K562 (cell line): ENCODE data around the gene PRR5. TPM values are rescaled to one million over a fixed set of nuclear protein-coding genes. Genes with fewer than 3 reads are reported as not detected.
A peak's percentile ranks its signal among the peaks of the same experiment; 100 is the strongest.

Experiments
- ATAC-seq: fragments of 200-7000 bp; cut with Tn5 transposase; 3 replicates; pipeline ENCODE4 v1.9.1; 2020; ENCODE audit warnings: moderate library complexity
- BruUV-seq: library from RNA; stranded (reverse); fragments of 400-500 nt; replicated peaks from 2 replicates; lab custom pipeline; 2021; lab: Mats Ljungman, UMichigan
- CTCF ChIA-PET: fragments of 300-600 bp; formaldehyde crosslinking; extraction: SDS; loops from one replicate; lab custom pipeline; 2021; ENCODE audit warnings: low intra/inter-chr PET ratio; lab: Yijun Ruan, JAX
- POLR2A ChIA-PET: fragments of 300-600, 350-650 bp; sonication (Branson Sonifier 250); formaldehyde crosslinking; extraction: SDS; loops from one replicate; lab custom pipeline; 2021; ENCODE audit warnings: antibody characterized with exemption, inconsistent platforms; lab: Yijun Ruan, JAX
- DNase-seq, 4 experiments: peaks; one replicate each; pipeline versions ENCODE4 v3.0.0 to v3.0.0-alpha.2; 2011 to 2018; ENCODE audit warnings: low spot score in 3 of 4, mixed read lengths in 3 of 4; ENCODE audit errors: extremely low read depth in 1 of 4
- FAIRE-seq: peaks from 2 replicates; lab custom pipeline; 2011; peaks lifted over from hg19 to GRCh38; lab: Jason Lieb, UNC
- H2AFZ ChIP-seq: 2 replicates; pipeline ENCODE4 v1.6.0; 2011; ENCODE audit warnings: low read depth, low read length, control low read depth, inconsistent platforms
- H3K27ac ChIP-seq: fragments of 200-600 bp; 3 replicates; pipeline ENCODE4 v1.8.0; 2011; ENCODE audit warnings: low read depth, mild to moderate bottlenecking, control low read depth, inconsistent platforms, low read length, moderate library complexity, mixed read lengths; ENCODE audit errors: extremely low read depth
- H3K27me3 ChIP-seq, 2 experiments: fragments of 300-600 bp in 1 of 2; 2 replicates in 1 of 2; 3 replicates in 1 of 2; pipeline versions ENCODE4 v1.6.0 to v1.8.0; 2011; ENCODE audit warnings: inconsistent platforms in 2 of 2, low read length in 2 of 2, mild to moderate bottlenecking in 1 of 2, mixed read lengths in 1 of 2, moderate library complexity in 1 of 2; ENCODE audit not compliant: control insufficient read depth in 2 of 2, insufficient read depth in 2 of 2
- H3K36me3 ChIP-seq: fragments of 300-600 bp; 3 replicates; pipeline ENCODE4 v1.8.0; 2011; ENCODE audit warnings: mild to moderate bottlenecking, low read length, inconsistent platforms; ENCODE audit not compliant: control insufficient read depth, insufficient read depth
- H3K4me1 ChIP-seq, 2 experiments: fragments of 200-600 bp in 1 of 2; replicated peaks in 1 of 2; 2 replicates in 1 of 2; 3 replicates in 1 of 2; pipeline versions ENCODE4 v1.5.1 to v1.8.0; 2011; ENCODE audit warnings: inconsistent platforms in 2 of 2, low read length in 2 of 2, mild to moderate bottlenecking in 1 of 2, mixed read lengths in 1 of 2, moderate library complexity in 1 of 2; ENCODE audit not compliant: control insufficient read depth in 2 of 2, insufficient read depth in 2 of 2
- H3K4me2 ChIP-seq: 2 replicates; pipeline ENCODE4 v1.6.1; 2011; ENCODE audit warnings: low read length, control low read depth, inconsistent platforms, mixed read lengths; ENCODE audit not compliant: insufficient read depth
- H3K4me3 ChIP-seq: fragments of 200-600 bp; sonication (generic), shearing (Covaris generic); 2 replicates; pipeline ENCODE4 v1.5.1; 2016; ENCODE audit warnings: control low read depth, inconsistent platforms
- H3K79me2 ChIP-seq: fragments of 200-600 bp; 3 replicates; pipeline ENCODE4 v1.8.0; 2011; ENCODE audit warnings: low read length, inconsistent platforms; ENCODE audit not compliant: control insufficient read depth, insufficient read depth
- H3K9ac ChIP-seq, 2 experiments: 2 replicates each; pipeline versions ENCODE4 v1.6.0 to v1.6.1; 2011; ENCODE audit warnings: low read depth in 2 of 2, low read length in 2 of 2, control low read depth in 1 of 2, inconsistent platforms in 1 of 2, mild to moderate bottlenecking in 1 of 2, mixed read lengths in 1 of 2; ENCODE audit not compliant: insufficient read depth in 1 of 2
- H3K9me1 ChIP-seq: one replicate; pipeline ENCODE4 v1.6.0; 2011; ENCODE audit warnings: inconsistent platforms, mild to moderate bottlenecking, low read length, moderate library complexity; ENCODE audit not compliant: control insufficient read depth, insufficient read depth
- H3K9me3 ChIP-seq: replicated peaks from 2 replicates; pipeline ENCODE4 v1.5.1; 2011; ENCODE audit warnings: low read depth, low read length, inconsistent platforms; ENCODE audit not compliant: control insufficient read depth, insufficient read depth
- H4K20me1 ChIP-seq: replicated peaks from 2 replicates; pipeline ENCODE4 v1.6.1; 2011; ENCODE audit warnings: low read length, inconsistent platforms, mixed read lengths; ENCODE audit not compliant: control insufficient read depth, insufficient read depth
- CBX1 ChIP-seq: sonication (generic); IDR thresholded peaks from 2 replicates; pipeline ENCODE4 v1.6.1; 2016; ENCODE audit warnings: antibody characterized with exemption, low read depth, mild to moderate bottlenecking
- CEBPB ChIP-seq: fragments of 450-650 bp; IDR thresholded peaks from 2 replicates; pipeline ENCODE4 v1.6.1; 2016; ENCODE audit warnings: missing genetic modification characterization, missing compliant biosample characterization
- JUN ChIP-seq, 2 experiments: sonication (generic) in 1 of 2; formaldehyde crosslinking in 1 of 2; IDR thresholded peaks; 2 replicates each; pipeline versions ENCODE4 v1.6.1 to v1.8.0; 2012 to 2022; ENCODE audit warnings: borderline replicate concordance in 2 of 2, mild to moderate bottlenecking in 2 of 2, improper control_type of control experiment in 1 of 2, low read depth in 1 of 2, low read length in 1 of 2, missing genetic modification reagents in 1 of 2
- PHB2 ChIP-seq: fragments of 450-650 bp; IDR thresholded peaks from 2 replicates; pipeline ENCODE4 v1.6.1; 2017; ENCODE audit warnings: low read depth
- PTTG1 ChIP-seq: fragments of 450-650 bp; IDR thresholded peaks from 2 replicates; pipeline ENCODE4 v1.6.1; 2016; ENCODE audit warnings: low read depth, mild to moderate bottlenecking, missing genetic modification characterization, missing compliant biosample characterization
- RAD51 ChIP-seq: fragments of 450-650 bp; IDR thresholded peaks from 2 replicates; pipeline ENCODE4 v1.7.1; 2016; ENCODE audit warnings: low read depth, mild to moderate bottlenecking, borderline replicate concordance
- WGBS: fragments of 100-300 bp; shearing (Covaris generic); methylation state at CpG from one replicate; pipeline ENCODE4 v1.1.6; 2016; ENCODE audit warnings: low coverage, mixed read lengths; ENCODE audit not compliant: insufficient coverage; ENCODE audit errors: missing lambda C conversion rate; 5-methylcytosine and 5-hydroxymethylcytosine counted together
- in situ Hi-C: fragments of 300-500 bp; cut with MboI; formaldehyde crosslinking; loops from 4 replicates; pipeline ENCODE4 v1.15.0; 2018; ENCODE audit warnings: inconsistent platforms, mixed read lengths
- intact Hi-C: fragments of 100-400 bp; cut with micrococcal nuclease; formaldehyde crosslinking; loops from 2 replicates; pipeline ENCODE4 v1.14.2; 2022
- polyA plus RNA-seq, 8 experiments: library from polyadenylated mRNA; depleted of rRNA in 4 of 8; stranded (reverse) in 5 of 8; unstranded in 3 of 8; fragments of >200 nt; fragmentation: Nextera tagmentation in 2 of 8; fragmentation: Illumina TruSeq in 1 of 8; extraction: Ambion mirVana in 2 of 8; extraction: Trizol in 1 of 8; gene quantifications; 2 replicates each; pipeline versions ENCODE4 v1.2.1 to v1.2.3, GENCODE V29; 2011 to 2014; ENCODE audit warnings: inconsistent platforms in 1 of 8, missing spikeins in 1 of 8
- total RNA-seq, 7 experiments: library from RNA; depleted of rRNA in 6 of 7; stranded (reverse); fragments of >200 nt in 6 of 7; fragmentation: Illumina TruSeq in 2 of 7; extraction: Trizol in 2 of 7; gene quantifications; 2 replicates each; pipeline versions ENCODE4 v1.2.1 to v1.2.3, GENCODE V29; 2011 to 2021; ENCODE audit warnings: low replicate concordance in 1 of 7
- TF ChIP-seq, protein P1 (sequence below): sonication (generic); formaldehyde crosslinking; IDR thresholded peaks from 2 replicates; pipeline ENCODE4 v1.5.0; 2020; ENCODE audit warnings: missing genetic modification reagents
- TF ChIP-seq, protein P2 (sequence below), 3 experiments: IDR thresholded peaks in 2 of 3; conservative IDR thresholded peaks in 1 of 3; 2 replicates each; pipeline ENCODE4 v1.5.1; 2011 to 2012; ENCODE audit warnings: low read length in 3 of 3, mild to moderate bottlenecking in 3 of 3, control low read depth in 2 of 3, improper control_type of control experiment in 1 of 3, inconsistent platforms in 1 of 3, low read depth in 1 of 3, mixed read lengths in 1 of 3, moderate library complexity in 1 of 3; ENCODE audit not compliant: insufficient read depth in 2 of 3
- TF ChIP-seq, protein P3 (sequence below): sonication (generic); formaldehyde crosslinking; IDR thresholded peaks from 2 replicates; pipeline ENCODE4 v1.8.0; 2023; ENCODE audit warnings: missing genetic modification reagents, mild to moderate bottlenecking, borderline replicate concordance

PRR5 gene
- total and polyA plus RNA-seq, 9 of the 15 experiments (the other 6 are each of a cell fraction or from before 2014, with no cell fraction given), result 0.13 to 21.0 (median 7.5) TPM

DNA sequence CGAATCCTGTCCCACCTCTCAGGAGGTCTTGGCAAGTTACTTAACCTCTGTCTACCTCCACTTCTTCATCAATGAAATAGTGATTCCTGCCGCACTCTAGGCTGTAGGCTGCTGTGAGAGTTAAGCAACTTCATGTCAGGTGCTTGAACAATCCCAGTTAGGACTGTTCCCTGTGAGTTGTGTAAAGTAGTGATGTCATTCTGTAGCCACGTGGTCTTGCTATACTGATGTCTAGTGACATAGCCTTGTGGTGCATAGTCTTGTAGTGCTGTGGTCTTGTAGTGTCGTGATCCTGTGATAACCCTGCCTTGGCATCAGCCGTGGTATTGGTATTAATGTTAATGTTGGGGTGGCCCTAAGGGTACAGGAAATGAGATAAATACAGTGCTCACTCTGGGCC is 30.3 kb upstream of the PRR5 start:
- H2AFZ ChIP-seq, result no peak overlapping the region
- 28% methylated on average over 4 of the region's 5 CpGs for WGBS
- no peak overlapping the region for H3K4me3 ChIP-seq
- intact Hi-C loops (no loop called here), in situ Hi-C loops (no loop called here)
- H3K9me3 ChIP-seq, result no peaks in the 10 kb centered on the region
- no peaks in the 10 kb centered on the region for H3K36me3 ChIP-seq
- FAIRE-seq, result peak; percentile 68
- H3K27ac ChIP-seq, result no peak overlapping the region
- no peak overlapping the region for H3K9ac ChIP-seq
- ATAC-seq, result peak; percentile 19; the same call in 1 of the 3 replicates
- CTCF ChIA-PET, result no interaction called here
- DNase-seq, result peak in 1 of 4 experiments; percentile 34
- no peak overlapping the region for H3K4me2 ChIP-seq
- H3K79me2 ChIP-seq, result no peaks in the 10 kb centered on the region
- peaks cover 8 to 36% of the 10 kb centered on the region in 2 experiments; a peak in 4 of 5 replicates for H3K4me1 ChIP-seq
- no peaks in the 10 kb centered on the region for H4K20me1 ChIP-seq
- POLR2A ChIA-PET, result no interaction called here
- BruUV-seq, result no TSS peak
- peaks cover 0 to 4% of the 10 kb centered on the region in 2 experiments; a peak in 2 of 5 replicates for H3K27me3 ChIP-seq
- no peaks in the 10 kb centered on the region for H3K9me1 ChIP-seq
- TF ChIP-seq CEBPB (tag), result peak; percentile 85
- no peak for TF ChIP-seq PTTG1
- TF ChIP-seq, protein P1, sequence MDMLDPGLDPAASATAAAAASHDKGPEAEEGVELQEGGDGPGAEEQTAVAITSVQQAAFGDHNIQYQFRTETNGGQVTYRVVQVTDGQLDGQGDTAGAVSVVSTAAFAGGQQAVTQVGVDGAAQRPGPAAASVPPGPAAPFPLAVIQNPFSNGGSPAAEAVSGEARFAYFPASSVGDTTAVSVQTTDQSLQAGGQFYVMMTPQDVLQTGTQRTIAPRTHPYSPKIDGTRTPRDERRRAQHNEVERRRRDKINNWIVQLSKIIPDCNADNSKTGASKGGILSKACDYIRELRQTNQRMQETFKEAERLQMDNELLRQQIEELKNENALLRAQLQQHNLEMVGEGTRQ, result peak; percentile 48; the same call in 1 of the 2 replicates
- TF ChIP-seq JUN (IDR thresholded peaks at IDR 0.05; ENCODE audit: borderline replicate concordance, low read depth, low read length), result 0 out of 2 replicates have a peak, but pooled peaks have one; percentile 42
- no peak for TF ChIP-seq JUN (CRISPR knock-in tag; IDR thresholded peaks at IDR 0.05; ENCODE audit: borderline replicate concordance)
- TF ChIP-seq CBX1, result no peak
- TF ChIP-seq RAD51, result peak; percentile 45
- TF ChIP-seq, protein P2, sequence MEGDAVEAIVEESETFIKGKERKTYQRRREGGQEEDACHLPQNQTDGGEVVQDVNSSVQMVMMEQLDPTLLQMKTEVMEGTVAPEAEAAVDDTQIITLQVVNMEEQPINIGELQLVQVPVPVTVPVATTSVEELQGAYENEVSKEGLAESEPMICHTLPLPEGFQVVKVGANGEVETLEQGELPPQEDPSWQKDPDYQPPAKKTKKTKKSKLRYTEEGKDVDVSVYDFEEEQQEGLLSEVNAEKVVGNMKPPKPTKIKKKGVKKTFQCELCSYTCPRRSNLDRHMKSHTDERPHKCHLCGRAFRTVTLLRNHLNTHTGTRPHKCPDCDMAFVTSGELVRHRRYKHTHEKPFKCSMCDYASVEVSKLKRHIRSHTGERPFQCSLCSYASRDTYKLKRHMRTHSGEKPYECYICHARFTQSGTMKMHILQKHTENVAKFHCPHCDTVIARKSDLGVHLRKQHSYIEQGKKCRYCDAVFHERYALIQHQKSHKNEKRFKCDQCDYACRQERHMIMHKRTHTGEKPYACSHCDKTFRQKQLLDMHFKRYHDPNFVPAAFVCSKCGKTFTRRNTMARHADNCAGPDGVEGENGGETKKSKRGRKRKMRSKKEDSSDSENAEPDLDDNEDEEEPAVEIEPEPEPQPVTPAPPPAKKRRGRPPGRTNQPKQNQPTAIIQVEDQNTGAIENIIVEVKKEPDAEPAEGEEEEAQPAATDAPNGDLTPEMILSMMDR (IDR thresholded peaks at IDR 0.05 in 2 of 3, conservative IDR thresholded peaks at IDR 0.05 in 1 of 3; ENCODE audit: insufficient read depth in 2 of 3, low read depth in 1 of 3, low read length in 3 of 3), result no peak
- no peak for TF ChIP-seq PHB2
- TF ChIP-seq, protein P3, sequence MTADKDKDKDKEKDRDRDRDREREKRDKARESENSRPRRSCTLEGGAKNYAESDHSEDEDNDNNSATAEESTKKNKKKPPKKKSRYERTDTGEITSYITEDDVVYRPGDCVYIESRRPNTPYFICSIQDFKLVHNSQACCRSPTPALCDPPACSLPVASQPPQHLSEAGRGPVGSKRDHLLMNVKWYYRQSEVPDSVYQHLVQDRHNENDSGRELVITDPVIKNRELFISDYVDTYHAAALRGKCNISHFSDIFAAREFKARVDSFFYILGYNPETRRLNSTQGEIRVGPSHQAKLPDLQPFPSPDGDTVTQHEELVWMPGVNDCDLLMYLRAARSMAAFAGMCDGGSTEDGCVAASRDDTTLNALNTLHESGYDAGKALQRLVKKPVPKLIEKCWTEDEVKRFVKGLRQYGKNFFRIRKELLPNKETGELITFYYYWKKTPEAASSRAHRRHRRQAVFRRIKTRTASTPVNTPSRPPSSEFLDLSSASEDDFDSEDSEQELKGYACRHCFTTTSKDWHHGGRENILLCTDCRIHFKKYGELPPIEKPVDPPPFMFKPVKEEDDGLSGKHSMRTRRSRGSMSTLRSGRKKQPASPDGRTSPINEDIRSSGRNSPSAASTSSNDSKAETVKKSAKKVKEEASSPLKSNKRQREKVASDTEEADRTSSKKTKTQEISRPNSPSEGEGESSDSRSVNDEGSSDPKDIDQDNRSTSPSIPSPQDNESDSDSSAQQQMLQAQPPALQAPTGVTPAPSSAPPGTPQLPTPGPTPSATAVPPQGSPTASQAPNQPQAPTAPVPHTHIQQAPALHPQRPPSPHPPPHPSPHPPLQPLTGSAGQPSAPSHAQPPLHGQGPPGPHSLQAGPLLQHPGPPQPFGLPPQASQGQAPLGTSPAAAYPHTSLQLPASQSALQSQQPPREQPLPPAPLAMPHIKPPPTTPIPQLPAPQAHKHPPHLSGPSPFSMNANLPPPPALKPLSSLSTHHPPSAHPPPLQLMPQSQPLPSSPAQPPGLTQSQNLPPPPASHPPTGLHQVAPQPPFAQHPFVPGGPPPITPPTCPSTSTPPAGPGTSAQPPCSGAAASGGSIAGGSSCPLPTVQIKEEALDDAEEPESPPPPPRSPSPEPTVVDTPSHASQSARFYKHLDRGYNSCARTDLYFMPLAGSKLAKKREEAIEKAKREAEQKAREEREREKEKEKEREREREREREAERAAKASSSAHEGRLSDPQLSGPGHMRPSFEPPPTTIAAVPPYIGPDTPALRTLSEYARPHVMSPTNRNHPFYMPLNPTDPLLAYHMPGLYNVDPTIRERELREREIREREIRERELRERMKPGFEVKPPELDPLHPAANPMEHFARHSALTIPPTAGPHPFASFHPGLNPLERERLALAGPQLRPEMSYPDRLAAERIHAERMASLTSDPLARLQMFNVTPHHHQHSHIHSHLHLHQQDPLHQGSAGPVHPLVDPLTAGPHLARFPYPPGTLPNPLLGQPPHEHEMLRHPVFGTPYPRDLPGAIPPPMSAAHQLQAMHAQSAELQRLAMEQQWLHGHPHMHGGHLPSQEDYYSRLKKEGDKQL (CRISPR knock-in tag), result no peak
